ENCODE results near the gene SLC37A4. TPM values are rescaled to one million over a fixed set of nuclear protein-coding genes. Genes with fewer than 3 reads are reported as not detected.
A peak's percentile ranks its signal among the peaks of the same experiment; 100 is the strongest.
"Not testable (repeated sequence)": the region's sequence is repeated elsewhere in the genome, so short reads cannot be mapped to it uniquely, and the experiment has no call there.

The SLC37A4 gene
- total RNA-seq, 1 donor from 2014 or later: 31.7 TPM

DNA sequence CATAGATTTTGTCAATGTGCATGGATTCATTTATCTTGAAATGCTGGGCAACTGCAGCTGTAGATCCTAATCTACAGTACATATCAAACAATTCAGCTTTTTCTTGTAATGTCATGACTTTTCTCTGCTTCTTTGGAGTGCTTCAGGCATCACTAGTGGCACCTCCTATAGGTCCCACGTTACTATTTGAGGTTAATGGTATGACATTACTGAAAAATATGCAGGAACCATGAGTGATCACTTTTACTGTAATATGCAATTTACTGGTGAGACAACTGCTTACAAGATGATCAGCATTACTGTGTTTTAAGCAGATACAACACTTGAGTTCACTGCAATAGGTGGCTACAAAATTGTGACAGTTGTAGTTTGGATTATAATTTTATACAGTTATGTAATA is 29.8 kb downstream of the SLC37A4 start:
- no peaks in the 10 kb centered on the region for H3K9me3 Mint-ChIP-seq
- peaks cover 23% of the 10 kb centered on the region for H3K4me1 Mint-ChIP-seq (ENCODE audit: low read depth)
- H3K4me3 Mint-ChIP-seq (ENCODE audit: low read depth): no peak overlapping the region
- peaks cover 59% of the 10 kb centered on the region for H3K36me3 Mint-ChIP-seq (ENCODE audit: low read depth)
- no peaks in the 10 kb centered on the region for H3K27me3 Mint-ChIP-seq (ENCODE audit: low read depth)
- H3K27ac Mint-ChIP-seq: no peak overlapping the region
- DNase-seq (ENCODE audit: low spot score): no peak
- intact Hi-C loops (cut with micrococcal nuclease): no loop called here

DNA sequence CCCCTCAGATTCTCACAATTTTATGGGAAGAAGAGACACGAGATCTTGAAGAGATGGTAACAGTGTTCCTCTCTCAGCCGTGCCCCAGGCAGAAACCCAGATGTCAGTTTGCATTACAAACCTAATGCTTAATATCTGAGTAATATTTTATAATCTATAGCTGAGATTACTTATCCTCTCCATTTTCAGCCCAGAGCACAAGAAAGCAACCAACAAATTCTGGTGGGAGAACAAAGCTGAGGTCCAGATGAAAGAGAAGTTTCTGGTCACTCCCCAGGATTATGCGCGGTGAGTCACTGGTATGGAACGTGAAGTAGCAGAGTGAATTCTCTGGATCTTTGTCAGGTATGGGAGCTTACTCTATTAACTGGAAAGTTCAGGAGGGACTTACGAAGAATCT is 31.9 kb downstream of the SLC37A4 start:
- H3K4me3 Mint-ChIP-seq (ENCODE audit: low read depth): peak overlapping the region; percentile 99
- no peaks in the 10 kb centered on the region for H3K27me3 Mint-ChIP-seq (ENCODE audit: low read depth)
- H3K27ac Mint-ChIP-seq: peak overlapping the region; percentile 97
- intact Hi-C loops (cut with micrococcal nuclease): loop anchor here (1.0 to 5.0 kb wide), 4 partner anchors 19 to 71 kb away; partner anchors contain the start of genes HYOU1, RPS25, SLC37A4 and TRAPPC4
- no peaks in the 10 kb centered on the region for H3K9me3 Mint-ChIP-seq
- peaks cover 56% of the 10 kb centered on the region for H3K36me3 Mint-ChIP-seq (ENCODE audit: low read depth)
- peaks cover 21% of the 10 kb centered on the region for H3K4me1 Mint-ChIP-seq (ENCODE audit: low read depth)
- no peak for DNase-seq (ENCODE audit: low spot score)

DNA sequence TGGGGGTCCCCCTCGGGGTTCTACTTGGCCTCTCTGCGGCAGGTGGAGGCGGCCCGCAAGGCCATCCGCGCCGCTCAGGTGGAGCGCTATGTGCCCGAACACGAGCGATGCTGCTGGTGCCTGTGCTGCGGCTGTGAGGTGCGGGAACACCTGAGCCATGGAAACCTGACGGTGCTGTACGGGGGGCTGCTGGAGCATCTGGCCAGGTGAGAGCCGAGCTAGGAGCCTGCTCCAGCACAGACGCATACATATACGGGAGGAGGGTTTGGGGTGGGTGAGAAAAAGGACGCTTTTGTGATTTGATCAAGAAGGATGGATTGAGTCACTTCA is 32.3 kb downstream of the SLC37A4 start:
- Mint-ChIP-seq H3K4me3 (ENCODE audit: low read depth) (peak overlapping the region; percentile 99), H3K27me3 (ENCODE audit: low read depth) (no peaks in the 10 kb centered on the region), H3K36me3 (ENCODE audit: low read depth) (peaks cover 55% of the 10 kb centered on the region), H3K4me1 (ENCODE audit: low read depth) (peaks cover 21% of the 10 kb centered on the region), H3K9me3 (no peaks in the 10 kb centered on the region), H3K27ac (peak overlapping the region; percentile 97)
- intact Hi-C loops (cut with micrococcal nuclease): loop anchor here (1.0 to 5.0 kb wide), 4 partner anchors 20 to 70 kb away; partner anchors contain the start of genes HYOU1, RPS25, SLC37A4 and TRAPPC4
- DNase-seq (ENCODE audit: low spot score): no peak

DNA sequence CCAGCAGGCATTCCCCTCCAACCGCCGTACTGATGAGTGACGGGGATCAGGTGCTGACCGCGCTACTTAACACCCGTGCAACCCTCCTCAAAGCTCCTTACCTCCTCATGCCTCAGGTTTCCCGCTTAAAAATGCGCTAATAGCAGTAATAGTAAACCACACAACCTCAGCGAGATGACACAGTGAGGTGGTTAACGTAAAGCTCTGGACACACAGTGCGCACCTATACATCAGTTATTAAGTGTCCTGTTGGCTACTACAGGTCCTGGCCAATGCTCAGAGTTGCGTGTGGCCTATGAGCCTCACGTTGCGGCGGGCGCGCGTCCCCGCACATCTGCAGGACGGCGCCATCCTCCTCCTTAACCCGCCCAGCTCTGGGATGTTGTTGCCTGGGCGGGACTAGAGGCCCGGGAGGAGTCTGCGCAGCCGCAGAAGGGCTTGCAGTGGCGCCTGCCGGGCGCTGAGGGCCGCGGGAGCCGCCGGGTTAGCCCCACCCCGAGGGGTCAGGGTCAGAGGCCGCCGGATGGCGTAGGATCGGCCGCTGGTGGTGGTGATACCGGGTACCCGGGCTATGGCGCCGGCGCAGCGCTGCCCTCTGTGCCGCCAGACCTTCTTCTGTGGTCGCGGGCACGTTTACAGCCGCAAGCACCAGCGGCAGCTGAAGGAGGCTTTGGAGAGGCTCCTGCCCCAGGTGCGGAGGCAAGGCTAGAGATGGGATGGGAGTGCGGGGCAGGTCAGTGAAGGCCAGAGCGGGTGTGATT is 32.9 kb downstream of the SLC37A4 start, which contains the start of gene CENATAC:
Gene CENATAC, plus strand, starts transcription at position 512 of the 761 bp plus-strand sequence. Its CDS starts 60 bp downstream, at position 572.
- peak within 1 kb of the TSS; percentile 98 for H3K27ac Mint-ChIP-seq
- H3K36me3 Mint-ChIP-seq (ENCODE audit: low read depth): peaks cover 52% of the 10 kb centered on the region
- intact Hi-C loops (cut with micrococcal nuclease): loop anchor here (1.0 to 5.0 kb wide), 5 partner anchors 20 to 208 kb away; partner anchors contain the start of genes HYOU1, RPS25, SLC37A4 and TRAPPC4
- H3K4me3 Mint-ChIP-seq (ENCODE audit: low read depth): peak within 1 kb of the TSS; percentile 99
- peaks cover 21% of the 10 kb centered on the region for H3K4me1 Mint-ChIP-seq (ENCODE audit: low read depth)
- no peaks in the 10 kb centered on the region for H3K9me3 Mint-ChIP-seq
- no peaks in the 10 kb centered on the region for H3K27me3 Mint-ChIP-seq (ENCODE audit: low read depth)
- peak; percentile 95 for DNase-seq (ENCODE audit: low spot score)

DNA sequence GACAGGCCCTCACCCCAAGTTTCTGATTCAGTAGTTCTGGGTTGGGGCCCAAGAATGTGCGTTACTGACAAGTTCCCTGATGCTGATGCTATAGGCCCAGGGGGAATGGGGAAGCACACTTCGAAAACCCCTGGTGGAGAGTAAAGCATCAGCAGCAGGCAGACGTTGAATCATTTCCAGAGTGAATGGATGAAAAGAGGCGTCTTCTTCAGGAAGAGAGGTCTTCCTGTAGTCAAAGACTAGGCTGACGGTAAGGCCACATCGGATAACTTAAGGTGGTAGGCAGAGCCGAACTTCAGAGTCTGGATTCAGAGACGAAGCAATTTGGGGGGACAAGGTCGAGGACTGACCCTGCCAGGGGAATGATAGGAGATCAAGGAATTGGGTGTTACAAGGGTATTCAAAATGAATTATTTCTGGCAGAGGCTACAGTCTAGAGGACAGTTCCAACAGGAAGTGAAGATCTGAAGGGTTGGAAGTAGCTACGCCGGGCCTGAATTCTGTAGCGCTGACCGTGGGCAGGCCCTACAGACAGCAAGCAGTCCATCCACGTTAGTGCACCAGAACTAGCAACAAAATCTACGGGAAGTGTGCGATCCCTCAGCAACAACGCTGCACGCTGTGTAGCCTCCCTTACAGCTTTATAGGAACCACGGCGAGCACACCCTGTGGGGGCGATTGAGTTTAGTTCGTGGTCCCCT is 33.6 kb downstream of the SLC37A4 start:
- Mint-ChIP-seq H3K4me3 (ENCODE audit: low read depth) (peak overlapping the region; percentile 99), H3K4me1 (ENCODE audit: low read depth) (peaks cover 21% of the 10 kb centered on the region), H3K9me3 (no peaks in the 10 kb centered on the region), H3K27me3 (ENCODE audit: low read depth) (no peaks in the 10 kb centered on the region), H3K27ac (peak overlapping the region; percentile 98), H3K36me3 (ENCODE audit: low read depth) (peaks cover 46% of the 10 kb centered on the region)
- peak; percentile 17 for DNase-seq (ENCODE audit: low spot score)
- intact Hi-C loops (cut with micrococcal nuclease): loop anchor here (1.0 to 5.0 kb wide), 3 partner anchors 35 to 207 kb away; partner anchors contain the start of genes HYOU1 and SLC37A4

DNA sequence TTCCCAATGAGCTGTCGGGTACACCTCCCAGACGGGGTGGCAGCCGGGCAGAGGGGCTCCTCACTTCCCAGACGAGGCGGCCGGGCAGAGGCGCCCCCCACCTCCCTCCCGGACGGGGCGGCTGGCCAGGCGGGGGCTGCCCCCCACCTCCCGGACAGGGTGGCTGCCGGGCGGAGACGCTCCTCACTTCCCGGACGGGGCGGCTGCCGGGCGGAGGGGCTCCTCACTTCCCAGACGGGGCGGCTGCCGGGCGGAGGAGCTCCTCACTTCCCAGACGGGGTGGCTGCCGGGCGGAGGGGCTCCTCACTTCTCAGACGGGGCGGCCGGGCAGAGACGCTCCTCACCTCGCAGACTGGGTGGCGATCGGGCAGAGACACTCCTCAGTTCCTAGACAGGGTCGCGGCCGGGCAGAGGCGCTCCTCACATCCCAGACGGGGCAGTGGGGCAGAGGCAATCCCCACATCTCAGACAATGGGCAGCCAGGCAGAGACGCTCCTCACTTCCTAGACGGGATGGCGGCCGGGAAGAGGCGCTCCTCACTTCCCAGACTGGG is 39.1 kb downstream of the SLC37A4 start:
- H3K36me3 Mint-ChIP-seq (ENCODE audit: low read depth): peaks cover 17% of the 10 kb centered on the region
- H3K4me3 Mint-ChIP-seq (ENCODE audit: low read depth); DNase-seq (ENCODE audit: low spot score); H3K27ac Mint-ChIP-seq; intact Hi-C loops (cut with micrococcal nuclease); H3K27me3 Mint-ChIP-seq (ENCODE audit: low read depth); H3K9me3 Mint-ChIP-seq; H3K4me1 Mint-ChIP-seq (ENCODE audit: low read depth): not testable (repeated sequence)

DNA sequence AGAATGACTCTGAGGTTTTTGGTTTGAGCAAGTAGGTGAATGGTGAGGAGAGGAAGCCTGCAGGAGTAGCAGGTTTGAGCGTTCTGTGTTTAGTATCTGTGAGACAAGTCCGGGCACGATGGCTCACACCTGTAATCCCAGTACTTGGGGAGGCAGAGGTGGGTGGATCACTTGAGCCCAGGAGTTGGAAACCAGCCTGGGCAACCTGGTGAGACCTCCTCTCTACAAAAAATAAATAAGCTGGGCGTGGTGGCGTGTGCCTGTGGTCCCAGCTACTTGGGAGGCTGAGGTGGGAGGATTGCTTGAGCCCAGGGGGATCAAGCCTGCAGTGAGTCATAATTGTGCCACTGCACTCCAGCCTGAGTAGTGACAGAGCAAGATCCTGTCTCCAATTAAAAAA is 42.4 kb downstream of the SLC37A4 start:
- H3K4me1 Mint-ChIP-seq (ENCODE audit: low read depth): no peaks in the 10 kb centered on the region
- peaks cover 2% of the 10 kb centered on the region for H3K36me3 Mint-ChIP-seq (ENCODE audit: low read depth)
- intact Hi-C loops (cut with micrococcal nuclease): no loop called here
- no peak overlapping the region for H3K4me3 Mint-ChIP-seq (ENCODE audit: low read depth)
- H3K9me3 Mint-ChIP-seq: no peaks in the 10 kb centered on the region
- H3K27ac Mint-ChIP-seq: no peak overlapping the region
- DNase-seq (ENCODE audit: low spot score): no peak
- no peaks in the 10 kb centered on the region for H3K27me3 Mint-ChIP-seq (ENCODE audit: low read depth)

DNA sequence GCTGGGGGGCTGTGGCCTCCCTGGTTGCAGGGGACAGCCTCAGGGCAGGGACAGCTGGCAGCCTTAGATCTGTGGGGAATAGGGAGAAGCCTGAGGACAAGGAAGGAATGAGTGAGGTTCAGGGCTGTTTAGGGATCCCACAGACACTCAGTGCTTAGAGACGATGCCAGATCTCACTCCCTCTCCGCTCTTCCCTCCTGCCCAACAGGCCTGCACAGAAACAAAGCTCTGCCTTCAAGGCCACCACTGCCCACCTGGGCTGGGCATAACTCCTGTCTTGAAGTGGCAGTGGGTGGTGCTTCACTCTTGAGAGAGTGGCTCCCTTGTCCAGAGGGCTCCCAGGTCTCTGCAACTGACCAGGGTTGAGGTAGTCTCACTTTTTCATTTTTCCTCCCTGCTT is 45.9 kb downstream of the SLC37A4 start:
- Mint-ChIP-seq H3K9me3 (no peaks in the 10 kb centered on the region), H3K4me3 (ENCODE audit: low read depth) (no peak overlapping the region), H3K27me3 (ENCODE audit: low read depth) (no peaks in the 10 kb centered on the region), H3K4me1 (ENCODE audit: low read depth) (no peaks in the 10 kb centered on the region), H3K27ac (no peak overlapping the region), H3K36me3 (ENCODE audit: low read depth) (no peaks in the 10 kb centered on the region)
- intact Hi-C loops (cut with micrococcal nuclease): no loop called here
- no peak for DNase-seq (ENCODE audit: low spot score)

DNA sequence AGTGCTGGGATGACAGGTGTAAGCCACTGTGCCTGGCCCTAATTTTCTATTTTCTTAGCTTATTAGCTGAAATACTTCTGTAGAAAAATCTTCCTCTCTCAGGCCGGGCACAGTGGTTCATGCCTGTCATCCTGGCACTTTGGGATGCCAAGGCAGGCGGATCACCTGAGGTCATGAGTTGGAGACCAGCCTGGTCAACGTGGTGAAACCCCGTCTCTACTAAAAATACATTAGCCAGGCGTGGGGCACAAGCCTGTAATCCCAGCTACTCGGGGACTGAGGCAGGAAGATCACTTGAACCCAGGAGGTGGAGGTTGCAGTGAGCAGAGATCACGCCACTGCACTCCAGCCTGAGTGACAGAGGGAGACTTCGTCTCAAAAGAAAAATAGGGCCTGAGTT is 46.3 kb downstream of the SLC37A4 start:
- H3K4me1 Mint-ChIP-seq (ENCODE audit: low read depth); intact Hi-C loops (cut with micrococcal nuclease); H3K36me3 Mint-ChIP-seq (ENCODE audit: low read depth); H3K4me3 Mint-ChIP-seq (ENCODE audit: low read depth); H3K27me3 Mint-ChIP-seq (ENCODE audit: low read depth); DNase-seq (ENCODE audit: low spot score); H3K9me3 Mint-ChIP-seq; H3K27ac Mint-ChIP-seq: not testable (repeated sequence)

DNA sequence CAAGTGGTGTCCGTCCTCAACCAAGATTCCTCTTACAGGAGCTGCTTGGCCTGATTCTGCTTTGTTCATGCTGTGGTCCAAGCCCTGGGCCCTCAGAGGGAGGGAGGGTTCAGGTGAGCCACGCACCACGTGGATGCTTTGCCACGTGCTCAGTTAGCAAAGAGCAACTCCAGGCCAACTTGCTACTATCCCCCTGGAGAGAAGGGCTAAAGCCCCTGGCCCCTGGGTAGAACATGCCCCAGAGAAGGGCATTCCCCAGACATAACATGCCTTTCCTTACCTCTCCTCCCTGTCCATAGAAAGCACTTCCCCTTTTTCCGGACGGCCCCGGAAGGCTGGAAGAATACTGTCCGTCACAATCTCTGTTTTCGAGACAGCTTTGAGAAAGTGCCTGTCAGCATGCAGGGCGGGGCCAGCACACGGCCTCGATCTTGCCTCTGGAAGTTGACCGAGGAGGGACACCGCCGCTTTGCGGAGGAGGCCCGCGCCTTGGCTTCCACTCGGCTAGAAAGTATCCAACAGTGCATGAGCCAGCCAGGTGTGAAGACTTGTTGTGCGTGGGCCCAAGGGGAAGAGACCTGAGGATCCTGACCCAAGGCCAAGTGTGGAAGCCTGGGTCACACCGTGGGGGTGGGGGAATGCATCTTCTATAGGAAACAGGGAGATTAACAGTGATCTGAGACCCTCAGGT is 50.3 kb downstream of the SLC37A4 start:
- H3K27me3 Mint-ChIP-seq (ENCODE audit: low read depth): peaks cover 5% of the 10 kb centered on the region
- H3K4me1 Mint-ChIP-seq (ENCODE audit: low read depth): no peaks in the 10 kb centered on the region
- no peak for DNase-seq (ENCODE audit: low spot score)
- no peaks in the 10 kb centered on the region for H3K36me3 Mint-ChIP-seq (ENCODE audit: low read depth)
- H3K4me3 Mint-ChIP-seq (ENCODE audit: low read depth): no peak overlapping the region
- no peaks in the 10 kb centered on the region for H3K9me3 Mint-ChIP-seq
- intact Hi-C loops (cut with micrococcal nuclease): no loop called here
- H3K27ac Mint-ChIP-seq: no peak overlapping the region

DNA sequence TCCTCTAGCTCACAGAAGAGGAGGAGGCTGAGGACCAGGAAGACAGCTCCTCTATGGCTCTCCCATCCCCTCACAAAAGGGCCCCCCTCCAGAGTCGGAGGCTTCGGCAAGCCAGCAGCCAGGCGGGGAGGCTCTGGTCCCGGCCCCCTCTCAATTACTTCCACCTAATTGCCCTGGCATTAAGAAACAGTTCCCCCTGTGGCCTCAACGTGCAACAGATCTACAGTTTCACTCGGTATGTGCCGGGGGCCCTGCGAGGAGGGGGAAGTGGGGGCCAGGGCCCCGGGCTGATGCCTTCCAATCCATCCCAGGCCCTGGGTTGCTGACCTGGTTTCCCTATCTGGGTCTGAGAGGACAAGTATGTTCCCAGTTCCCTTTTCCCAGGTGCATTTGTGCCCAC is 51.2 kb downstream of the SLC37A4 start:
- no peak for DNase-seq (ENCODE audit: low spot score)
- intact Hi-C loops (cut with micrococcal nuclease): no loop called here
- Mint-ChIP-seq H3K4me3 (ENCODE audit: low read depth) (no peak overlapping the region), H3K27ac (no peak overlapping the region), H3K4me1 (ENCODE audit: low read depth) (no peaks in the 10 kb centered on the region), H3K27me3 (ENCODE audit: low read depth) (peaks cover 12% of the 10 kb centered on the region), H3K9me3 (no peaks in the 10 kb centered on the region), H3K36me3 (ENCODE audit: low read depth) (no peaks in the 10 kb centered on the region)

DNA sequence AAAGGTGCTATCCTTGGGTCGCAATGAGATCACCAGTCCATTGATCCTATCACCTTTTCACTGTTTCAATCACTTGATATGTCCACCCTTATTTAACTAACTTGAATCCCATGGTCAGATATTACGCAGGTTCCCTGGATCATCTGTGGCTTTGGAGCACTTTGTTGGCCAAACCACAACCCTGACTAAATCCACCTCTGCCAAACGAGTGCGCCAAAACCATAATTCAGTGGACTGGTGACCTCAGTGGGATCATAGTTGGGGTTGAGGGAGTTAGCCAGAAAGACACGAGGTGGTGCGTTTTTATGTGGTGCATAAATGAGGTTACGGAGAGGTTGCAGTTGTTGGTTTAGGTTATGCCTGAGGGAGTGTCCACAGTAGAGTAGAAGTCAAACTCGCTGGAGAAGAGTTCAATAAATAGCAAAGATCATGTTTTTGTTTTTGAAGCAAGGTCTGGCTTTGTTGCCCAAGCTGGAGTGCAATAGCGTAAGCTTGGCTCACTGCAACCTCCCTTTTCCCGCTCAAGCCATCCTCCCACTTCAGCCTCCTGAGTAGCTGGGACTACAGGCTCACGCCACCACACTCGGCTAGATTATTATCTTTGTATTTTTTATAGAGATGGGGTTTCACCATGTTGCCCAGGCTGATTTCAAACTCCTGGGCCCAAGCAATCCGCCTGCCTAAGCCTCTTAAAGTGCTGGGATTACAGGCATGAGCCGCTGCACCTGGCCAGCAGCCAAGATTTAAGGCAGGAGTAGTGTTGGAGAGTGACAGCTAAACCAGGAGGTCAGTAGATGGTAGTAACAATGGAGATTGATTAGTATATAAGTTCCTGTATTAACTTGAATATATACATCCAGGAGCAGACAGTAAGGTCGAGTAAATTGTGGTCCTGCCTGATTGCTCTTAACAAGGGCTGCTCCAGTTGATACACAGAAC is 54.6 kb downstream of the SLC37A4 start:
- H3K9me3 Mint-ChIP-seq: no peaks in the 10 kb centered on the region
- intact Hi-C loops (cut with micrococcal nuclease): no loop called here
- H3K36me3 Mint-ChIP-seq (ENCODE audit: low read depth): no peaks in the 10 kb centered on the region
- no peaks in the 10 kb centered on the region for H3K4me1 Mint-ChIP-seq (ENCODE audit: low read depth)
- no peak overlapping the region for H3K4me3 Mint-ChIP-seq (ENCODE audit: low read depth)
- no peak for DNase-seq (ENCODE audit: low spot score)
- no peak overlapping the region for H3K27ac Mint-ChIP-seq
- peaks cover 19% of the 10 kb centered on the region for H3K27me3 Mint-ChIP-seq (ENCODE audit: low read depth)

Measured in activated T-helper 2 cell treated with anti-CD3 and anti-CD28 coated beads, Interferon-gamma antibody, Interleukin-2, Interleukin-4, amounts not matched to agents 10 μg/mL and 5 μg/mL and 100 μg/mL, durations not matched to agents 14 hours and 24 hours and 36 hours (primary cell).